K562 (cell line): Measurements from ENCODE around the gene CELSR3. TPM values are rescaled to one million over a fixed set of nuclear protein-coding genes. Genes with fewer than 3 reads are reported as not detected.

ENCODE experiments used
- CBX2 ChIP-seq: fragments of 200-600 bp; sonication (generic); IDR thresholded peaks from one replicate; pipeline ENCODE4 v1.6.1; 2012; ENCODE audit warnings: mild to moderate bottlenecking, low read length, inconsistent platforms; ENCODE audit not compliant: insufficient read depth, poor library complexity, severe bottlenecking
- GMEB1 ChIP-seq: fragments of 250-450 bp; sonication (Bioruptor Pico); IDR thresholded peaks from 2 replicates; pipeline ENCODE4 v1.4.0; 2020; ENCODE audit warnings: mild to moderate bottlenecking
- HNRNPLL ChIP-seq: fragments of 200-400 bp; formaldehyde crosslinking; IDR thresholded peaks from 2 replicates; pipeline ENCODE4 v1.6.1; 2017; ENCODE audit warnings: low read length, low read depth, mild to moderate bottlenecking; ENCODE audit not compliant: poor library complexity, severe bottlenecking
- HOXB6 ChIP-seq: fragments of 250-450 bp; sonication (Bioruptor Pico); IDR thresholded peaks from 2 replicates; pipeline ENCODE4 v1.5.1; 2022; ENCODE audit warnings: mild to moderate bottlenecking, borderline replicate concordance
- LCOR ChIP-seq: sonication (generic); formaldehyde crosslinking; IDR thresholded peaks from 2 replicates; pipeline ENCODE4 v1.8.0; 2022; ENCODE audit warnings: mild to moderate bottlenecking, missing genetic modification reagents
- MLX ChIP-seq, 2 experiments: fragments of 450-650 bp in 1 of 2; sonication (generic) in 1 of 2; formaldehyde crosslinking; conservative IDR thresholded peaks; 2 replicates each; pipeline versions ENCODE4 v1.4.0 to v1.8.1; 2020 to 2022; ENCODE audit warnings: mild to moderate bottlenecking in 1 of 2, missing genetic modification reagents in 1 of 2
- NFIX ChIP-seq: fragments of 250-450 bp; sonication (Bioruptor Pico); IDR thresholded peaks from 2 replicates; pipeline ENCODE4 v1.4.0; 2020; ENCODE audit warnings: low read depth, mild to moderate bottlenecking, moderate library complexity
- NFRKB ChIP-seq: fragments of 450-650 bp; IDR thresholded peaks from 2 replicates; pipeline ENCODE4 v1.6.1; 2016; ENCODE audit warnings: low read depth
- NR2C2 ChIP-seq, 2 experiments: fragments of 200-800 bp in 1 of 2; sonication (Bioruptor generic) in 1 of 2; sonication (generic) in 1 of 2; formaldehyde crosslinking in 1 of 2; IDR thresholded peaks; 2 replicates each; pipeline versions ENCODE4 v1.6.1 to v1.8.0; 2016 to 2022; ENCODE audit warnings: mild to moderate bottlenecking in 1 of 2, missing compliant biosample characterization in 1 of 2, missing genetic modification characterization in 1 of 2, missing genetic modification reagents in 1 of 2
- RHOXF2B ChIP-seq: fragments of 250-450 bp; sonication (Bioruptor Pico); conservative IDR thresholded peaks from 2 replicates; pipeline ENCODE4 v1.5.1; 2021
- SFPQ ChIP-seq: fragments of 200-400 bp; formaldehyde crosslinking; IDR thresholded peaks from 2 replicates; pipeline ENCODE4 v1.6.1; 2017; ENCODE audit warnings: mild to moderate bottlenecking, low read depth, low read length, moderate library complexity
- STAT6 ChIP-seq: sonication (generic); formaldehyde crosslinking; IDR thresholded peaks from 2 replicates; pipeline ENCODE4 v1.8.1; 2023; ENCODE audit warnings: mild to moderate bottlenecking, missing genetic modification reagents
- USF2 ChIP-seq: sonication (generic); formaldehyde crosslinking; IDR thresholded peaks from 2 replicates; pipeline ENCODE4 v1.5.0; 2020; ENCODE audit warnings: missing genetic modification reagents
- ZFPM2 ChIP-seq: fragments of 250-450 bp; sonication (Bioruptor Pico); IDR thresholded peaks from 2 replicates; pipeline ENCODE4 v1.5.1; 2022; ENCODE audit warnings: mild to moderate bottlenecking
- ZKSCAN3 ChIP-seq: fragments of 250-450 bp; sonication (Bioruptor Pico); IDR thresholded peaks from 2 replicates; pipeline ENCODE4 v1.4.0; 2020
- ZNF146 ChIP-seq: IDR thresholded peaks from one replicate; pipeline ENCODE4 v1.6.1; 2018; ENCODE audit warnings: missing compliant biosample characterization; ENCODE audit not compliant: unreplicated experiment
- ZNF165 ChIP-seq: fragments of 250-450 bp; sonication (Bioruptor Pico); IDR thresholded peaks from 2 replicates; pipeline ENCODE4 v1.4.0; 2020; ENCODE audit warnings: borderline replicate concordance
- ZNF695 ChIP-seq: fragments of 450-650 bp; formaldehyde crosslinking; IDR thresholded peaks from 2 replicates; pipeline ENCODE4 v1.4.0; 2020; ENCODE audit warnings: mild to moderate bottlenecking, moderate library complexity
- ZNF707 ChIP-seq: fragments of 250-450 bp; sonication (Bioruptor Pico); conservative IDR thresholded peaks from 2 replicates; pipeline ENCODE4 v1.8.0; 2022; ENCODE audit warnings: inconsistent platforms, mild to moderate bottlenecking, moderate library complexity
- polyA plus RNA-seq, 8 experiments: library from polyadenylated mRNA; depleted of rRNA in 4 of 8; stranded (reverse) in 5 of 8; unstranded in 3 of 8; fragments of >200 nt; fragmentation: Nextera tagmentation in 2 of 8; fragmentation: Illumina TruSeq in 1 of 8; extraction: Ambion mirVana in 2 of 8; extraction: Trizol in 1 of 8; gene quantifications; 2 replicates each; pipeline versions ENCODE4 v1.2.1 to v1.2.3, GENCODE V29; 2011 to 2014; ENCODE audit warnings: inconsistent platforms in 1 of 8, missing spikeins in 1 of 8
- total RNA-seq, 7 experiments: library from RNA; depleted of rRNA in 6 of 7; stranded (reverse); fragments of >200 nt in 6 of 7; fragmentation: Illumina TruSeq in 2 of 7; extraction: Trizol in 2 of 7; gene quantifications; 2 replicates each; pipeline versions ENCODE4 v1.2.1 to v1.2.3, GENCODE V29; 2011 to 2021; ENCODE audit warnings: low replicate concordance in 1 of 7

The CELSR3 gene
- total and polyA plus RNA-seq, 9 of the 15 experiments (the other 6 are each of a cell fraction or from before 2014, with no cell fraction given): 0.10 to 2.7 (median 0.76) TPM

- no peak for TF ChIP-seq ZNF165 (CRISPR knock-in tag)
- no peak for TF ChIP-seq HOXB6
- TF ChIP-seq STAT6: no peak
- no peak for TF ChIP-seq NFRKB
- no peak for TF ChIP-seq SFPQ
- peak; percentile 76; the same call in 1 of the 2 replicates for TF ChIP-seq LCOR (CRISPR knock-in tag)
- TF ChIP-seq ZKSCAN3 (CRISPR knock-in tag): no peak
- TF ChIP-seq USF2 (CRISPR knock-in tag): no peak
- TF ChIP-seq ZNF707 (CRISPR knock-in tag): no peak
- no peak for TF ChIP-seq GMEB1 (CRISPR knock-in tag)
- no peak for TF ChIP-seq CBX2
- no peak for TF ChIP-seq NR2C2 (CRISPR knock-in tag; IDR thresholded peaks at IDR 0.05)
- peak; percentile 44; the same call in 1 of the 2 replicates for TF ChIP-seq NR2C2 (tag; IDR thresholded peaks at IDR 0.05)
- no peak for TF ChIP-seq NFIX
- no peak for TF ChIP-seq ZFPM2 (CRISPR knock-in tag)
- no peak for TF ChIP-seq MLX (CRISPR knock-in tag; conservative IDR thresholded peaks at IDR 0.05)
- TF ChIP-seq ZNF146 (CRISPR knock-in tag): no peak
- TF ChIP-seq HNRNPLL: peak; percentile 38
- TF ChIP-seq RHOXF2B (CRISPR knock-in tag): no peak
- no peak for TF ChIP-seq ZNF695 (CRISPR knock-in tag)
Measured at GRCh38 chr3:48635222-48636021, 27.3 kb downstream of the CELSR3 start, which contains the start of gene SLC26A6 (continued).
